ENCODE measurements around the gene GALNT2.

GALNT2 gene

GRCh38 chr1:230049731-230050130 lies 17.3 kb upstream of the GALNT2 start:
- DNase-seq (ENCODE audit: insufficient read length, low spot score) (no peak), FAIRE-seq (no peak)
- no peak for TF ChIP-seq TAF1 (IDR thresholded peaks at IDR 0.05; ENCODE audit: low read depth, low read length)
- no peak for TF ChIP-seq PAX5 (IDR thresholded peaks at IDR 0.05; ENCODE audit: insufficient read depth, low read length, severe bottlenecking)
- TF ChIP-seq POLR2A (IDR thresholded peaks at IDR 0.05; ENCODE audit: low read depth, low read length) = no peak
- TF ChIP-seq POU2F2 (IDR thresholded peaks at IDR 0.05; ENCODE audit: low read depth, low read length) = no peak
- no peak for TF ChIP-seq SPI1 (IDR thresholded peaks at IDR 0.05; ENCODE audit: low read depth, low read length)

- no peak for FAIRE-seq
- TF ChIP-seq POU2F2 (IDR thresholded peaks at IDR 0.05; ENCODE audit: low read depth, low read length) = no peak
- TF ChIP-seq TAF1 (IDR thresholded peaks at IDR 0.05; ENCODE audit: low read depth, low read length) = no peak
- TF ChIP-seq SPI1 (IDR thresholded peaks at IDR 0.05; ENCODE audit: low read depth, low read length) = no peak
- no peak for TF ChIP-seq POLR2A (IDR thresholded peaks at IDR 0.05; ENCODE audit: low read depth, low read length)
- TF ChIP-seq POLR2AphosphoS5 (IDR thresholded peaks at IDR 0.05; ENCODE audit: low read depth, low read length) = no peak
- no peak for TF ChIP-seq PAX5 (IDR thresholded peaks at IDR 0.05; ENCODE audit: insufficient read depth, low read length, severe bottlenecking)
- DNase-seq (ENCODE audit: insufficient read length, low spot score) = no peak
These were observed 15.9 kb upstream of the GALNT2 start for GRCh38 chr1:230050973-230051735.

GRCh38 chr1:230052018-230052417 lies 15.0 kb upstream of the GALNT2 start:
- FAIRE-seq (no peak), DNase-seq (ENCODE audit: insufficient read length, low spot score) (no peak)
- no peak for TF ChIP-seq PAX5 (IDR thresholded peaks at IDR 0.05; ENCODE audit: insufficient read depth, low read length, severe bottlenecking)
- TF ChIP-seq POLR2A (IDR thresholded peaks at IDR 0.05; ENCODE audit: low read depth, low read length) = no peak
- TF ChIP-seq TAF1 (IDR thresholded peaks at IDR 0.05; ENCODE audit: low read depth, low read length) = no peak

GRCh38 chr1:230052665-230053064 lies 14.4 kb upstream of the GALNT2 start:
- no peak for TF ChIP-seq PAX5 (IDR thresholded peaks at IDR 0.05; ENCODE audit: insufficient read depth, low read length, severe bottlenecking)
- FAIRE-seq (no peak), DNase-seq (ENCODE audit: insufficient read length, low spot score) (no peak)

- no peak for DNase-seq (ENCODE audit: insufficient read length, low spot score)
- FAIRE-seq = no peak
- TF ChIP-seq TAF1 (IDR thresholded peaks at IDR 0.05; ENCODE audit: low read depth, low read length) (no peak), POLR2A (IDR thresholded peaks at IDR 0.05; ENCODE audit: low read depth, low read length) (no peak)
These were observed 12.8 kb upstream of the GALNT2 start for GRCh38 chr1:230054092-230054749.

- TF ChIP-seq SPI1 (IDR thresholded peaks at IDR 0.05; ENCODE audit: low read depth, low read length) (no peak), PAX5 (IDR thresholded peaks at IDR 0.05; ENCODE audit: insufficient read depth, low read length, severe bottlenecking) (no peak)
- FAIRE-seq = no peak
- no peak for DNase-seq (ENCODE audit: insufficient read length, low spot score)
These were observed 10.9 kb upstream of the GALNT2 start for GRCh38 chr1:230056098-230056497.

GRCh38 chr1:230057100-230057499 lies 9.9 kb upstream of the GALNT2 start:
- TF ChIP-seq PAX5 (IDR thresholded peaks at IDR 0.05; ENCODE audit: insufficient read depth, low read length, severe bottlenecking) = no peak
- DNase-seq (ENCODE audit: insufficient read length, low spot score) = no peak
- FAIRE-seq = no peak

- no peak for FAIRE-seq
- no peak for DNase-seq (ENCODE audit: insufficient read length, low spot score)
- TF ChIP-seq SPI1 (IDR thresholded peaks at IDR 0.05; ENCODE audit: low read depth, low read length) (no peak), TAF1 (IDR thresholded peaks at IDR 0.05; ENCODE audit: low read depth, low read length) (no peak), POLR2AphosphoS5 (IDR thresholded peaks at IDR 0.05; ENCODE audit: low read depth, low read length) (no peak), POLR2A (IDR thresholded peaks at IDR 0.05; ENCODE audit: low read depth, low read length) (no peak), POU2F2 (IDR thresholded peaks at IDR 0.05; ENCODE audit: low read depth, low read length) (no peak), PAX5 (IDR thresholded peaks at IDR 0.05; ENCODE audit: insufficient read depth, low read length, severe bottlenecking) (no peak)
These were observed 9.1 kb upstream of the GALNT2 start for GRCh38 chr1:230057681-230058565.

GRCh38 chr1:230058626-230059025 lies 8.4 kb upstream of the GALNT2 start:
- DNase-seq (ENCODE audit: insufficient read length, low spot score) = no peak
- TF ChIP-seq SPI1 (IDR thresholded peaks at IDR 0.05; ENCODE audit: low read depth, low read length) (no peak), POU2F2 (IDR thresholded peaks at IDR 0.05; ENCODE audit: low read depth, low read length) (no peak), PAX5 (IDR thresholded peaks at IDR 0.05; ENCODE audit: insufficient read depth, low read length, severe bottlenecking) (no peak), POLR2AphosphoS5 (IDR thresholded peaks at IDR 0.05; ENCODE audit: low read depth, low read length) (no peak), TAF1 (IDR thresholded peaks at IDR 0.05; ENCODE audit: low read depth, low read length) (no peak), POLR2A (IDR thresholded peaks at IDR 0.05; ENCODE audit: low read depth, low read length) (no peak)
- no peak for FAIRE-seq

GRCh38 chr1:230061801-230062200 lies 5.2 kb upstream of the GALNT2 start:
- no peak for FAIRE-seq
- TF ChIP-seq TAF1 (IDR thresholded peaks at IDR 0.05; ENCODE audit: low read depth, low read length) (no peak), POLR2AphosphoS5 (IDR thresholded peaks at IDR 0.05; ENCODE audit: low read depth, low read length) (no peak)
- DNase-seq (ENCODE audit: insufficient read length, low spot score) = no peak
